Left ventricle myocardium superior (tissue), 1 donor: ENCODE results near the gene CACNG4. TPM values are rescaled to one million over a fixed set of nuclear protein-coding genes. Genes with fewer than 3 reads are reported as not detected.

Source experiments
- ATAC-seq: fragments of 200-7000 bp; cut with Tn5 transposase; one replicate; pipeline ENCODE4 v1.9.1; 2020; ENCODE audit warnings: mild to moderate bottlenecking, moderate library complexity
- DNase-seq: peaks from one replicate; pipeline ENCODE4 v3.0.0-alpha.2; 2020
- intact Hi-C: fragments of 100-400 bp; cut with micrococcal nuclease; formaldehyde crosslinking; loops from one replicate; pipeline ENCODE4 v1.11.0; 2022
- total RNA-seq: library from RNA; stranded (reverse); fragmentation: NEBNext Ultra II Directional; extraction: Animal tissue kit (Norgen Biotek cat#: 25700); gene quantifications from one replicate; pipeline ENCODE4 v1.2.1, GENCODE V29; 2021
- donor health status: DM: no; HTN: yes; CAD: no; lungs with severe emphysema.

Gene CACNG4
- total RNA-seq, 1 donor from 2014 or later = not detected

- no peak for ATAC-seq
- no peak for DNase-seq
- intact Hi-C loops = no loop called here
Observed at GRCh38 chr17:66942451-66943264, 21.8 kb upstream of the CACNG4 start.

- intact Hi-C loops = no loop called here
- DNase-seq (no peak), ATAC-seq (no peak)
Observed at GRCh38 chr17:66943484-66943883, 21.0 kb upstream of the CACNG4 start.

GRCh38 chr17:66944351-66945146, 20.0 kb upstream of the CACNG4 start:
- no peak for ATAC-seq
- intact Hi-C loops = no loop called here
- no peak for DNase-seq

- ATAC-seq (no peak), DNase-seq (no peak)
- intact Hi-C loops = no loop called here
Observed at GRCh38 chr17:66945147-66945835, 19.2 kb upstream of the CACNG4 start.

- intact Hi-C loops = no loop called here
Observed at GRCh38 chr17:66946251-66946650, 18.3 kb upstream of the CACNG4 start.

GRCh38 chr17:66947311-66947710, 17.2 kb upstream of the CACNG4 start:
- DNase-seq (no peak), ATAC-seq (no peak)
- intact Hi-C loops = no loop called here

More at GRCh38 chr17:66946251-66946650, 18.3 kb upstream of the CACNG4 start:
- DNase-seq = no peak
- no peak for ATAC-seq

GRCh38 chr17:66948061-66948750, 16.3 kb upstream of the CACNG4 start:
- DNase-seq (no peak), ATAC-seq (no peak)
- intact Hi-C loops = no loop called here

GRCh38 chr17:66949501-66949900, 15.0 kb upstream of the CACNG4 start:
- intact Hi-C loops = no loop called here
- no peak for DNase-seq

GRCh38 chr17:66950325-66950724, 14.2 kb upstream of the CACNG4 start:
- intact Hi-C loops = no loop called here
- ATAC-seq (no peak), DNase-seq (no peak)

More at GRCh38 chr17:66949501-66949900, 15.0 kb upstream of the CACNG4 start:
- ATAC-seq = peak; percentile 48

GRCh38 chr17:66950886-66951604, 13.5 kb upstream of the CACNG4 start:
- ATAC-seq = no peak
- DNase-seq = no peak
- intact Hi-C loops = no loop called here

GRCh38 chr17:66951605-66951953, 12.9 kb upstream of the CACNG4 start:
- DNase-seq = no peak
- intact Hi-C loops = no loop called here
- ATAC-seq = no peak

GRCh38 chr17:66952031-66952524, 12.4 kb upstream of the CACNG4 start:
- intact Hi-C loops = no loop called here
- ATAC-seq (peak; percentile 72), DNase-seq (no peak)

- DNase-seq = no peak
- no peak for ATAC-seq
- intact Hi-C loops = no loop called here
Observed at GRCh38 chr17:66952681-66953629, 11.6 kb upstream of the CACNG4 start.

GRCh38 chr17:66953630-66954020, 10.9 kb upstream of the CACNG4 start:
- intact Hi-C loops = no loop called here

GRCh38 chr17:66954632-66955031, 9.9 kb upstream of the CACNG4 start:
- DNase-seq = no peak
- intact Hi-C loops = no loop called here

More at GRCh38 chr17:66953630-66954020, 10.9 kb upstream of the CACNG4 start:
- peak; percentile 15 for ATAC-seq
- DNase-seq = no peak

GRCh38 chr17:66955821-66956220, 8.7 kb upstream of the CACNG4 start:
- no peak for DNase-seq
- ATAC-seq = no peak
- intact Hi-C loops = no loop called here

More at GRCh38 chr17:66954632-66955031, 9.9 kb upstream of the CACNG4 start:
- ATAC-seq = no peak

GRCh38 chr17:66956941-66957340, 7.6 kb upstream of the CACNG4 start:
- ATAC-seq (no peak), DNase-seq (no peak)
- intact Hi-C loops = no loop called here
